CD4-positive, alpha-beta T cell (primary cell): ENCODE results near the gene XPNPEP2. TPM values are rescaled to one million over a fixed set of nuclear protein-coding genes. Genes with fewer than 3 reads are reported as not detected.

Experiments used
- ATAC-seq: fragments of 200-7000 bp; cut with Tn5 transposase; one replicate; pipeline ENCODE4 v1.10.0; 2022; ENCODE audit warnings: mild to moderate bottlenecking; ENCODE audit not compliant: poor library complexity
- CTCF ChIA-PET: fragments of 350-600 bp; sonication (Branson Sonifier 250); formaldehyde crosslinking; loops from one replicate; lab custom pipeline; 2021; ENCODE audit warnings: antibody characterized with exemption, inconsistent platforms; lab: Charles Lee
- POLR2A ChIA-PET: fragments of 350-600 bp; sonication (Branson Sonifier 250); formaldehyde crosslinking; loops from one replicate; lab custom pipeline; 2021; ENCODE audit warnings: antibody characterized with exemption, inconsistent platforms; lab: Charles Lee
- DNase-seq, 14 experiments: peaks; one replicate each; pipeline ENCODE4 v3.0.0-alpha.2; 2013 to 2020; ENCODE audit warnings: mixed read lengths in 2 of 14
- H3K27ac ChIP-seq, 2 donors: one replicate each; pipeline versions ENCODE4 v1.5.1 to v1.7.0; 2013; ENCODE audit warnings: low read length in 2 of 2, low read depth in 1 of 2, mild to moderate bottlenecking in 1 of 2
- H3K27me3 ChIP-seq, 2 experiments: 1 replicate in 1 of 2; 2 replicates in 1 of 2; pipeline versions ENCODE4 v1.6.1 to v1.7.0; 2013; ENCODE audit warnings: low read length in 2 of 2, control low read depth in 1 of 2, mild to moderate bottlenecking in 1 of 2, moderate library complexity in 1 of 2; ENCODE audit not compliant: insufficient read depth in 2 of 2, control insufficient read depth in 1 of 2
- H3K36me3 ChIP-seq: one replicate; pipeline ENCODE4 v1.6.1; 2013; ENCODE audit warnings: low read length, control low read depth; ENCODE audit not compliant: insufficient read depth
- H3K4me1 ChIP-seq: one replicate; pipeline ENCODE4 v1.6.1; 2013; ENCODE audit warnings: low read length, control low read depth; ENCODE audit not compliant: insufficient read depth
- H3K4me3 ChIP-seq: one replicate; pipeline ENCODE4 v1.5.1; 2013; ENCODE audit warnings: mild to moderate bottlenecking, low read length, moderate library complexity
- H3K9me3 ChIP-seq, 2 experiments: 1 replicate in 1 of 2; 2 replicates in 1 of 2; pipeline versions ENCODE4 v1.6.1 to v1.7.0; 2013; ENCODE audit warnings: low read length in 2 of 2, mild to moderate bottlenecking in 2 of 2, control low read depth in 1 of 2, moderate library complexity in 1 of 2; ENCODE audit not compliant: control insufficient read depth in 1 of 2, insufficient read depth in 1 of 2
- H3K27ac Mint-ChIP-seq: one replicate; pipeline ENCODE4 v1.8.0; 2020; ENCODE audit warnings: mixed read lengths
- H3K27me3 Mint-ChIP-seq: one replicate; pipeline ENCODE4 v1.8.0; 2021; ENCODE audit warnings: mixed read lengths
- H3K36me3 Mint-ChIP-seq: one replicate; pipeline ENCODE4 v1.8.0; 2021; ENCODE audit warnings: low read depth, mixed read lengths
- H3K4me1 Mint-ChIP-seq: one replicate; pipeline ENCODE4 v1.8.0; 2021; ENCODE audit warnings: low read depth, mixed read lengths
- H3K4me3 Mint-ChIP-seq: one replicate; pipeline ENCODE4 v1.8.0; 2020; ENCODE audit warnings: mild to moderate bottlenecking, mixed read lengths
- H3K9me3 Mint-ChIP-seq: one replicate; pipeline ENCODE4 v1.8.0; 2020; ENCODE audit warnings: mixed read lengths
- intact Hi-C, 2 experiments: fragments of 100-400 bp; cut with DNase I in 1 of 2; cut with micrococcal nuclease in 1 of 2; formaldehyde crosslinking; loops; one replicate each; pipeline versions ENCODE4 v1.15.1 to v1.9.0; 2023 to 2025; cut with DNase I, micrococcal nuclease
- total RNA-seq, 174 experiments: library from RNA in 2 of 174; stranded (reverse) in 2 of 174; gene quantifications; one replicate each; pipeline ENCODE4 v1.2.3 and lab custom pipeline; 2021 to 2026
- TF ChIP-seq, protein P1 (sequence below): fragments of 200-600 bp; IDR thresholded peaks from one replicate; pipeline ENCODE4 v1.8.0; 2022; ENCODE audit warnings: antibody characterized with exemption, mild to moderate bottlenecking

Gene XPNPEP2
- total RNA-seq, 2 experiments from 2014 or later, result 0.16 to 0.17 TPM

DNA sequence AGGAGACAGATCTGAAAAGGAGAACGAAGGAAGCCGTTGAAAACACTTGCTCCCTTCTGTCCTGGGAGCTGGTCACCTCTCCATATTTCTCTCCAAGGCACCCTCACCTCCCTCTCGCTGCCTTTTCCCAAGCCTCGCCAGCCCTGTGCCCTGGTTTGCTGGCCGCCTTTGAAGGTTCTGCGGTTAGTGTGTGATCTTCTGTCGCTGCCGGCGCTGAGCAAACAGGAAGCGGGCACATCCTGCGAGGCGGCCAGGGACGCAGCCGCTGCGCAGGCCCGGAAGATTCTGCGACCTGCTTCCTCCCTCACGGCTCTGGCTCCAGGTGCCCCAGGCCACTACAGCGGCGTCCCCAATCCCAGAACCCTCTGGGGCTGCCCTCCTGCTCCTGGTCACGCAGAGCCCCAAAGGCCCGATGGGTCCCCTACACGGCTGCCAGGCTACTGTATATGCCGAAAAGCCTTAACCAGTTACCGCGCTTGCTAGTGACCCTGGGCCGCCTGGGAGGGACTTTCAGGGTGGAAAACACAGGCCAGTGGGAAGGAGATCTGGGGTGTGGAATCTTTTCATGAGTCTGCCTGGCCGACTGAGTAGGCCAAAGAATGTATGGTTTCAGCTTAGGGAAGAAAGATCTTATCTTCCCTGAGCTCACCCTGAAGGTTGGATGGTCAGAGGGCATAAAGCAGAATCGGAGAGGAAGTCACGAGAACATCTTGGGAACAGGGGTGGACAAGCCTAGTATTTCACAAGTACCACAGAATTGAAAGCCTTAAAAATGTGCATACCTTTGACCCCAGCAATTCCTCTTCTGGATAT lies 38.6 kb downstream of the XPNPEP2 start:
- H3K27ac Mint-ChIP-seq, result peak overlapping the region; percentile 99
- peaks cover 75% of the 10 kb centered on the region for H3K4me1 ChIP-seq
- H3K4me1 Mint-ChIP-seq, result peaks cover 71% of the 10 kb centered on the region
- peak overlapping the region; percentile 85 for H3K4me3 Mint-ChIP-seq
- CTCF ChIA-PET, result interaction anchor here (0.8 to 1.5 kb wide), 3 partner anchors 12 to 18 kb away, joined by 3 to 6 read pairs (median 3); no protein-coding TSS in a partner anchor
- H3K27me3 Mint-ChIP-seq, result no peaks in the 10 kb centered on the region
- H3K36me3 Mint-ChIP-seq, result peaks cover 40% of the 10 kb centered on the region
- intact Hi-C loops, result loop anchor here in 1 of 2 experiments (2.0 kb wide), 1 partner anchor 17 kb away; no protein-coding TSS in a partner anchor
- peak overlapping the region; percentile 84 to 92 for H3K27ac ChIP-seq
- DNase-seq, result peak; percentile 53 to 90 (median 70)
- TF ChIP-seq, protein P1, sequence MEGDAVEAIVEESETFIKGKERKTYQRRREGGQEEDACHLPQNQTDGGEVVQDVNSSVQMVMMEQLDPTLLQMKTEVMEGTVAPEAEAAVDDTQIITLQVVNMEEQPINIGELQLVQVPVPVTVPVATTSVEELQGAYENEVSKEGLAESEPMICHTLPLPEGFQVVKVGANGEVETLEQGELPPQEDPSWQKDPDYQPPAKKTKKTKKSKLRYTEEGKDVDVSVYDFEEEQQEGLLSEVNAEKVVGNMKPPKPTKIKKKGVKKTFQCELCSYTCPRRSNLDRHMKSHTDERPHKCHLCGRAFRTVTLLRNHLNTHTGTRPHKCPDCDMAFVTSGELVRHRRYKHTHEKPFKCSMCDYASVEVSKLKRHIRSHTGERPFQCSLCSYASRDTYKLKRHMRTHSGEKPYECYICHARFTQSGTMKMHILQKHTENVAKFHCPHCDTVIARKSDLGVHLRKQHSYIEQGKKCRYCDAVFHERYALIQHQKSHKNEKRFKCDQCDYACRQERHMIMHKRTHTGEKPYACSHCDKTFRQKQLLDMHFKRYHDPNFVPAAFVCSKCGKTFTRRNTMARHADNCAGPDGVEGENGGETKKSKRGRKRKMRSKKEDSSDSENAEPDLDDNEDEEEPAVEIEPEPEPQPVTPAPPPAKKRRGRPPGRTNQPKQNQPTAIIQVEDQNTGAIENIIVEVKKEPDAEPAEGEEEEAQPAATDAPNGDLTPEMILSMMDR, result no peak
- POLR2A ChIA-PET, result interaction anchor here (0.7 to 7.0 kb wide), 11 partner anchors 8 to 394 kb away, joined by 3 to 162 read pairs (median 5); partner anchors contain the start of genes RAB33A and UTP14A
- H3K4me3 ChIP-seq, result peak overlapping the region; percentile 51
- H3K27me3 ChIP-seq, result no peaks in the 10 kb centered on the region
- ATAC-seq, result peak; percentile 24
- H3K36me3 ChIP-seq, result peaks cover 10% of the 10 kb centered on the region
- no peaks in the 10 kb centered on the region for H3K9me3 ChIP-seq
- H3K9me3 Mint-ChIP-seq, result no peaks in the 10 kb centered on the region

DNA sequence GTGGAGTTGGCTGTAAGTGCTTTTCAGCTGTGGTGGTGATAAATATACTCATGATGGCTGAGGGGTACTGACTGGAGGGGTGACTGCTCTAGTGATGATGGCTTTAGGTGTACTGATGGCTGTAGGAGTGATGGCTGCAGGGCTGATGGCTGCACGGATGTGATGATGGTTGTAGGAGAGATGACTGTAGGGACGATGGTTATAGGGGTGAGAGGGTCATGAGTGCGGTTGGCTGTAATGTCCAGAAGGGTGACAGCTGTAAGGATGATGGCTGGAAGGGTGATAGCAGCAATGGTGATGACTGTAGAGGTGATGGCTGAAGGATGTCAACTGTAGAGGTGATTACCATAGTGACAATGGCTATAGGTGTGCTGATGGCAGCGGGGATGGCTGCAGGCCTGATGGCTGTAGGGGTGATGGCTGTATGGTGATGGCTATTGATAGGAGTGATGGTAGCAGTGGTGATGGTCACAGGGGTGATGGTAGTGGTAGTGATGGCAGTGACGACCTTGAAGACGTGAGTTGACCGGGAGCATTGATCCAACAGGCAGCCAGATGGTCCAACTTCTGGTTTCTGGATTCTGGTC lies 40.4 kb downstream of the XPNPEP2 start:
- Mint-ChIP-seq H3K27me3 (no peaks in the 10 kb centered on the region), H3K27ac (peak overlapping the region; percentile 99), H3K36me3 (peaks cover 57% of the 10 kb centered on the region), H3K4me3 (peak overlapping the region; percentile 85), H3K9me3 (no peaks in the 10 kb centered on the region), H3K4me1 (peaks cover 73% of the 10 kb centered on the region)
- CTCF ChIA-PET, result interaction anchor here (0.9 to 1.7 kb wide), 4 partner anchors 10 to 14 kb away, joined by 3 read pairs; no protein-coding TSS in a partner anchor
- Histone ChIP-seq H3K27ac (peak overlapping the region; percentile 77 to 90), H3K4me3 (peak overlapping the region; percentile 76), H3K36me3 (peaks cover 28% of the 10 kb centered on the region), H3K27me3 (no peaks in the 10 kb centered on the region), H3K4me1 (peaks cover 75% of the 10 kb centered on the region), H3K9me3 (no peaks in the 10 kb centered on the region)
- TF ChIP-seq, protein P1, result no peak
- ATAC-seq, result no peak
- POLR2A ChIA-PET, result interaction anchor here (1.6 to 7.0 kb wide), 7 partner anchors 10 to 102 kb away, joined by 4 to 162 read pairs (median 10); no protein-coding TSS in a partner anchor
- intact Hi-C loops, result no loop called here
- peak in 1 of 14 experiments; percentile 2 for DNase-seq

DNA sequence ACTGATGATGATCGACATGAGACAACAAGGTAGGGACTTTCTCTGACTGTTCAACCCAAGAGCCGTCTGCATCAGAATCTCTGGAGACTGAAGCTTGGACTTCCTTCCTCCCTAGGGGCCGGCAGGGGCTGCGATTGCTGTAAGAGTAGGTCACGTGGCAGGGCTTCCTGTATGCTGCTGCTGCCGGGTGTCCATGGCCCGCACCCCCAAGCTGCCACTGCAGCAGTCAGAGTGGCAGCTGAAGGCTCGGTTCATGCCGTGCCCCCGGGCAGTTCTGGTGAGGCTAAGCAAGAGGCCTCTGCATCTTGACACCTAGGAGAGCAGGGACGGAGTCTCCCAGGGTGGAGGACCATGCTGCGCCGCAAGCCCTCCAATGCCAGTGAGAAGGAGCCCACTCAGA lies 41.0 kb downstream of the XPNPEP2 start, which contains the start of gene SASH3:
SASH3 (plus strand) TSS at position 203 of the 400 bp plus-strand sequence; CDS start at position 352, 149 bp downstream.
- H3K4me1 Mint-ChIP-seq, result peaks cover 74% of the 10 kb centered on the region
- H3K27me3 ChIP-seq, result no peaks in the 10 kb centered on the region
- peaks cover 77% of the 10 kb centered on the region for H3K4me1 ChIP-seq
- ChIA-PET CTCF (interaction anchor here (1.0 to 1.7 kb wide), 2 partner anchors 11 to 14 kb away, joined by 3 read pairs; no protein-coding TSS in a partner anchor), POLR2A (interaction anchor here (1.2 to 7.0 kb wide), 7 partner anchors 11 to 102 kb away, joined by 3 to 162 read pairs (median 10); partner anchors contain the start of gene XPNPEP2)
- peaks cover 63% of the 10 kb centered on the region for H3K36me3 Mint-ChIP-seq
- H3K36me3 ChIP-seq, result peaks cover 33% of the 10 kb centered on the region
- peak within 1 kb of the TSS; percentile 76 for H3K4me3 ChIP-seq
- H3K27me3 Mint-ChIP-seq, result no peaks in the 10 kb centered on the region
- no peaks in the 10 kb centered on the region for H3K9me3 Mint-ChIP-seq
- peak within 1 kb of the TSS; percentile 99 for H3K27ac Mint-ChIP-seq
- DNase-seq (peak; percentile 33 to 86 (median 64)), ATAC-seq (peak; percentile 20)
- no peaks in the 10 kb centered on the region for H3K9me3 ChIP-seq
- H3K27ac ChIP-seq, result peak within 1 kb of the TSS; percentile 77 to 90
- intact Hi-C loops, result loop anchor here (2.0 to 10.0 kb wide), 7 partner anchors 21 to 105 kb away; partner anchors contain the start of gene XPNPEP2 (in 1 of the 2)
- TF ChIP-seq, protein P1, result no peak
- peak within 1 kb of the TSS; percentile 85 for H3K4me3 Mint-ChIP-seq
